Measurements from ENCODE around the gene MISP.

DNA sequence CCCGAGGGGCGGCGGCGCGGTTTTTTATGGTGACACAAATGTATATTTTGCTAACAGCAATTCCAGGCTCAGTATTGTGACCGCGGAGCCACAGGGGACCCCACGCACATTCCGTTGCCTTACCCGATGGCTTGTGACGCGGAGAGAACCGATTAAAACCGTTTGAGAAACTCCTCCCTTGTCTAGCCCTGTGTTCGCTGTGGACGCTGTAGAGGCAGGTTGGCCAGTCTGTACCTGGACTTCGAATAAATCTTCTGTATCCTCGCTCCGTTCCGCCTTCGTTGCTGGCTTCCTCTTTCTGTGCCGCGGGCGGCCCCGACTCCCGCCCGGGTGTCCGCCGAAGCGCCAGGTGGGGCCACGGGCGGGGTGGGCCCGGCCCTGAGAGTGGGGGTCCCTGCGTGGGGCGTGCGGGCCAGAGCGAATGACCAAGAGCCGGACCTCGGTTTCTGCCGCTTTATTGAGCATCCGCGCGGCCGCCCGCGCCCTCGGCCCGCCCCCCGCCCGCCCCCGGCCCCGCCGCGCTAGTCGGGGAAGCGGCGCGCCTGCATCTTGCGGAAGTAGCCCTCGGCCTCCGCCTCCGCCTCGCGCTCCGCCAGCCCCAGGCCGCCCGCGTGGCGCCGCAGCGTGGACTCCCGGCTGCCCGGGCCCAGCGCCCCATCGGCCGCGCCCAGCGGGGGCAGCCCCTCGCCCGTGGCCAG, 61.3 kb downstream of the MISP start:
- TF ChIP-seq EZH2phosphoT487 (IDR thresholded peaks at IDR 0.05), result no peak
- TF ChIP-seq, protein P1, sequence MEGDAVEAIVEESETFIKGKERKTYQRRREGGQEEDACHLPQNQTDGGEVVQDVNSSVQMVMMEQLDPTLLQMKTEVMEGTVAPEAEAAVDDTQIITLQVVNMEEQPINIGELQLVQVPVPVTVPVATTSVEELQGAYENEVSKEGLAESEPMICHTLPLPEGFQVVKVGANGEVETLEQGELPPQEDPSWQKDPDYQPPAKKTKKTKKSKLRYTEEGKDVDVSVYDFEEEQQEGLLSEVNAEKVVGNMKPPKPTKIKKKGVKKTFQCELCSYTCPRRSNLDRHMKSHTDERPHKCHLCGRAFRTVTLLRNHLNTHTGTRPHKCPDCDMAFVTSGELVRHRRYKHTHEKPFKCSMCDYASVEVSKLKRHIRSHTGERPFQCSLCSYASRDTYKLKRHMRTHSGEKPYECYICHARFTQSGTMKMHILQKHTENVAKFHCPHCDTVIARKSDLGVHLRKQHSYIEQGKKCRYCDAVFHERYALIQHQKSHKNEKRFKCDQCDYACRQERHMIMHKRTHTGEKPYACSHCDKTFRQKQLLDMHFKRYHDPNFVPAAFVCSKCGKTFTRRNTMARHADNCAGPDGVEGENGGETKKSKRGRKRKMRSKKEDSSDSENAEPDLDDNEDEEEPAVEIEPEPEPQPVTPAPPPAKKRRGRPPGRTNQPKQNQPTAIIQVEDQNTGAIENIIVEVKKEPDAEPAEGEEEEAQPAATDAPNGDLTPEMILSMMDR (IDR thresholded peaks at IDR 0.05), result no peak
- TF ChIP-seq EZH2 (IDR thresholded peaks at IDR 0.05), result no peak

Data from neural progenitor cell (in vitro differentiated cells).